Measurements from ENCODE around the gene DUSP1.

- no peak for TF ChIP-seq BACH2 (CRISPR knock-in tag; IDR thresholded peaks at IDR 0.05; ENCODE audit: borderline replicate concordance)
- no peak for TF ChIP-seq POU6F1 (CRISPR knock-in tag; IDR thresholded peaks at IDR 0.05; ENCODE audit: borderline replicate concordance, low read depth)
- TF ChIP-seq ZFP30 (CRISPR knock-in tag; IDR thresholded peaks at IDR 0.05) = no peak
- TF ChIP-seq ZFP3 (CRISPR knock-in tag; IDR thresholded peaks at IDR 0.05) = no peak
- TF ChIP-seq, protein P1, sequence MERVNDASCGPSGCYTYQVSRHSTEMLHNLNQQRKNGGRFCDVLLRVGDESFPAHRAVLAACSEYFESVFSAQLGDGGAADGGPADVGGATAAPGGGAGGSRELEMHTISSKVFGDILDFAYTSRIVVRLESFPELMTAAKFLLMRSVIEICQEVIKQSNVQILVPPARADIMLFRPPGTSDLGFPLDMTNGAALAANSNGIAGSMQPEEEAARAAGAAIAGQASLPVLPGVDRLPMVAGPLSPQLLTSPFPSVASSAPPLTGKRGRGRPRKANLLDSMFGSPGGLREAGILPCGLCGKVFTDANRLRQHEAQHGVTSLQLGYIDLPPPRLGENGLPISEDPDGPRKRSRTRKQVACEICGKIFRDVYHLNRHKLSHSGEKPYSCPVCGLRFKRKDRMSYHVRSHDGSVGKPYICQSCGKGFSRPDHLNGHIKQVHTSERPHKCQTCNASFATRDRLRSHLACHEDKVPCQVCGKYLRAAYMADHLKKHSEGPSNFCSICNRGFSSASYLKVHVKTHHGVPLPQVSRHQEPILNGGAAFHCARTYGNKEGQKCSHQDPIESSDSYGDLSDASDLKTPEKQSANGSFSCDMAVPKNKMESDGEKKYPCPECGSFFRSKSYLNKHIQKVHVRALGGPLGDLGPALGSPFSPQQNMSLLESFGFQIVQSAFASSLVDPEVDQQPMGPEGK (CRISPR knock-in tag; IDR thresholded peaks at IDR 0.05; ENCODE audit: borderline replicate concordance) = no peak
- no peak for TF ChIP-seq TCF4 (CRISPR knock-in tag; IDR thresholded peaks at IDR 0.05; ENCODE audit: borderline replicate concordance)
- no peak for TF ChIP-seq PPARA (CRISPR knock-in tag; IDR thresholded peaks at IDR 0.05; ENCODE audit: borderline replicate concordance)
- no peak for TF ChIP-seq ARNTL (CRISPR knock-in tag; IDR thresholded peaks at IDR 0.05; ENCODE audit: borderline replicate concordance, low read depth)
- TF ChIP-seq SNAI2 (CRISPR knock-in tag; IDR thresholded peaks at IDR 0.05) = no peak
- TF ChIP-seq RARB (CRISPR knock-in tag; IDR thresholded peaks at IDR 0.05) = no peak
Measured at GRCh38 chr5:172815631-172816030, 44.6 kb upstream of the DUSP1 start.

Measured in SK-N-SH treated with all-trans-retinoic acid at 6 μM for 48 hours (cell line).